DMS79 (cell line): ENCODE results near the gene LENG9.
"Not testable (repeated sequence)": the region's sequence is repeated elsewhere in the genome, so short reads cannot be mapped to it uniquely, and the experiment has no call there.

Experiments used
- DNase-seq: peaks from one replicate; lab custom pipeline; 2025; lab: John Stamatoyannopoulos, UW

Gene LENG9

DNA sequence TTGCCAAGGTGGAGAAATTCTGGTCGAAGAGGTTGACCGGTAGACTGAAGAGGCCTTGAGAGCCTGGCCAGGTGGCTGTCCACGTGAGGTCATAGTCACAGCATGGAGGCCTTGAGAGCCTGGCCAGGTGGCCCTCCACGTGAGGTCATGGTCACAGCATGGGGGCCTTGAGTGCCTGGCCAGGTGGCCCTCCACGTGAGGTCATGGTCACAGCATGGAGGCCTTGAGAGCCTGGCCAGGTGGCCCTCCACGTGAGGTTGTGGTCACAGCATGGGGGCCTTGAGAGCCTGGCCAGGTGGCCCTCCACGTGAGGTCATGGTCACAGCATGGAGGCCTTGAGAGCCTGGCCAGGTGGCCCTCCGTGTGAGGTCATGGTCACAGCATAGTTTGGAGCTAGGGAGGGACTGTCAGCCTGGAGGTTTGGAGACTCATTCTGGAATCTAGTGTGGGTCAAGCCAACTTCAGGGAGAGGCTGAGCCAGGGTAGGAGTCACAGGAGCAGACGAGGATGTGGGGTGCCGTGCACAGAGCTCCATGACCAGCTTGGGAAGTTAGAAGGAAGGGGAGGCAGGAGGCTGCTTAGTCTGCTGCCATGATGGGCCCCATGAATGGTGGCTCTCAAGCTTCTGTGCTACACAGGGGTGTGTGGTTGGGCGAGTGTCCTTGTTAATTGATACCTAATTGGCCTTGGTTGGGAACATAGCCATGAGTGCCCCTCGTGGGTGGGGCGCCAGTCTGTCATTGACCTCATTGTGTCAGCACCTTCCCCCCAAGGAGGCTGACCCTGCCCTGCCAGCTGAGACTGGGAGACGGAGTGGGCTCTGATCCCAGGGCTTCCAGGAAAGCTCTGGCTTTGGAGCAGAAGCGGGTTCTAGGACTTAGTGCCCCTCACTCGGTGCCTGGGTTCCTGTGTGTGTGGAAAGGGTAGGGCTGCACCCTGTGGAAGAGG is 4.0 kb downstream of the LENG9 start:
- no peak for DNase-seq

GRCh38 chr19:54458648-54459281 is 4.8 kb downstream of the LENG9 start:
- DNase-seq, result no peak

GRCh38 chr19:54457773-54458647 is 5.6 kb downstream of the LENG9 start:
- DNase-seq, result no peak

DNA sequence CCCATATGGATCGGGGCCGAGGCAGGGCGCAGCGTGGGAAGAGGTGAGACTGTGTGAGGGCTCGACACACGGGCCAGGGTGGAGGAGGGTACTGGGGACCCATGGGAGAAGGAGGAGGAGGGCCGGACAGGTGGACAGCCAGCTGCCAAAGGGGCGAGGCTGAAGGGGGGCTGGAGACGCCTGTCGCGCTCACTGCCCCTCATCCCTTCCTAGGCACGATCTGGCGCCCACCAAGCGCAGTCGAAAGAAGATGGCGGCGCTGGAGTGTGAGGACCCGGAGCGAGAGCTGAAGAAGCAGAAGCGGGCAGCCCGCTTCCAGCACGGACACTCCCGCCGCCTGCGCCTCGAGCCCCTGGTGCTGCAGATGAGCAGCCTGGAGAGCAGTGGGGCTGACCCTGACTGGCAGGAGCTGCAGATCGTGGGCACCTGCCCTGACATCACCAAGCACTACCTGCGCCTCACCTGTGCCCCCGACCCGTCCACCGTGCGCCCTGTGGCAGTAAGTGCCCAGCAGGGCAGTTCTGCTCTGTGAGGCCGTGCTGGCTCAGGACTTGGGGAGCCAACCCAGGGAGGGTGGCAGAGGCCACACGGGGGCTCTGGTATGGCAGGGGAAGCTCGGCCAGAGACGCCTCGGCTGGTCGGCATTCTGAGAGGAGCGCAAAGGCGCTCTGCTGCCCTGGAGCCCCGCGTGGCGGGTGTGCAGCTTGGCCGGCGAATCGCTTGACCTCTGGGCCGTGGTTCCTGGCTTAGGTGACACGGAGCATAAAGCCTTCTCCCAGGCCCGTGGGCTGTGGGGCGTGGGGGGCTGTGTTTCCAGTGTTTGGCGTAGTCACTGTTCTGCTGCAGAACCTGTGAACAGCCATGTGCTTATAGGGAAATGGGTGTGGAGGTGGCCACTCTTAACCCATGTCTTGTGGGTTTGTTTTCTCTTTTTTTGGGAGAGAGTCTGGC is 6.9 kb downstream of the LENG9 start:
- no peak for DNase-seq

GRCh38 chr19:54455786-54456422 is 7.7 kb downstream of the LENG9 start:
- no peak for DNase-seq

- no peak for DNase-seq
Observed at GRCh38 chr19:54454781-54455675, 8.6 kb downstream of the LENG9 start.

- DNase-seq, result no peak
Observed at GRCh38 chr19:54453921-54454780, 9.4 kb downstream of the LENG9 start.

DNA sequence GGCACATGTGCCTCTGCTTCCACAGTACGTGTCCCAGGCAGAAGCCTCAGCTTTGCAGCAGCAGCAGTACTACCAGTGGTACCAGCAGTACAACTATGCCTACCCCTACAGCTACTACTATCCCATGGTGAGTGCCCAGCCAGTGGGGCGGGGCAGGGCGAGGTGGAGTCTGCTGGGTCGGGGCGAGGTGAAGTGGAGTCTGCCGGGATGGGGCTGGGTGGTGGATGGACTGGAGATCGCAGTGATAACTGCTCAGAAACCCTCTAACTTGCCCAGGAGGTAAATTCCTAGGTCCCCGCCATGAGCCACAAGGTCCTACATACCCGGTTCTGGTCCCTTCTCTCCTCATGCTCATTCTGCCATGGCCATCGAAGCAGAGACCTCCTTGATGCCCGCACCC is 11.0 kb downstream of the LENG9 start:
- DNase-seq, result no peak

- no peak for DNase-seq
Observed at GRCh38 chr19:54451997-54452396, 11.6 kb downstream of the LENG9 start.

GRCh38 chr19:54451331-54451871 is 12.2 kb downstream of the LENG9 start:
- DNase-seq, result no peak

DNA sequence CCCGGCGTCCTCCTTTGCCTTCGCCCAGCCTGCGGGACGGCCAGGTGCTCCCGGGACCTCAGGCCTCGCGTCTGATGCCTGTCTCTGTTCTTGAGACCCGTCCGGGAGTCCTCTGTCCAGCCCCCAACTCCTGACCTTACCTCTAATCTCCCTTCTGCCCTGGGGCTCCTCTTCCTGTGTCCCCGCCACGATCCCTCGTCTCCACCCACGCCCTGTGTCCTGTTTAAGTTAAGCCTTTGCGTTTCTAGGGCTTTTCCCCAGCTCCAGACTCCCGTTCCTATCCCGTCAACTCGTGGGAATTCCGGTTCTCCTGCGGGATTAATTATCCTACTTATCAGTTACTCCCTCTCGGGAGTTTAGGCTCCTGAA is 13.9 kb downstream of the LENG9 start:
- DNase-seq, result no peak

GRCh38 chr19:54448774-54449700 is 14.5 kb downstream of the LENG9 start, which contains the start of gene LENG8:
TSS of gene LENG8 (plus strand) at chr19:54449199. CDS start at chr19:54451345, 2,146 bp downstream.
- peak; percentile 88 for DNase-seq

DNA sequence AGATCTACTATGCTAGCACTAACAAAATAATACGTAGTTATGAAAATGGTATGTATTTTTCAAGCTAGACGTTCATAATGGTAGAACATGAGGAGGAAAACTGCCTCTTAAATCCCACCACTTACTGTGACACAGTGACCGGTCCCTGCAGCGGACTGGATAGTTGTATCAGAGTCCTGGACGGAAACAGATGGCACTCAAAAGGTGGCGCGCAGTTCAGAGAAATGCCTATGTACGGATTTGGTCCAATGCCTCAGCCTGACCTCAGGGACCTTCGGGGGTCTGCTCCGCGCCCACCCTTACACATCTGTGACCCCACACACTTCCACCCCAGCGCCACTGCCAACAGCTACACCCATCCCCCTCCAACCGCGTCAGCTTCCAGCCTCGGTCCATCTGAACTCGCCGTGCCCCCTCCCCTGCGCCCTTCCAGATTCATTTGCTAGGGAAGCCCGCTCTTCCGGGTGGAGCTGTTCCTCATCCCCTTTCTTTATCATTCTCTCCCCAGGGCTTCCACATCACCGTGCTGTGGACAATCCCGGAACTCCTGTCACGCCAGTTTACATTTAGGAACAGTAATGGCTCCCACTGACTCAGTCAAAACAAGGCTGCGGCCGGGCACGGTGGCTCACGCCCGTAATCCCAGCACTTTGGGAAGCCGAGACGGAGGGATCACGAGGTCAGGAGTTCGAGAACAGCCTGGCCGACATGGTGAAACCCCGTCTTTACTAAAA is 15.4 kb downstream of the LENG9 start:
- DNase-seq, result no peak

GRCh38 chr19:54446349-54446748 is 17.2 kb downstream of the LENG9 start:
- not testable (repeated sequence) for DNase-seq

DNA sequence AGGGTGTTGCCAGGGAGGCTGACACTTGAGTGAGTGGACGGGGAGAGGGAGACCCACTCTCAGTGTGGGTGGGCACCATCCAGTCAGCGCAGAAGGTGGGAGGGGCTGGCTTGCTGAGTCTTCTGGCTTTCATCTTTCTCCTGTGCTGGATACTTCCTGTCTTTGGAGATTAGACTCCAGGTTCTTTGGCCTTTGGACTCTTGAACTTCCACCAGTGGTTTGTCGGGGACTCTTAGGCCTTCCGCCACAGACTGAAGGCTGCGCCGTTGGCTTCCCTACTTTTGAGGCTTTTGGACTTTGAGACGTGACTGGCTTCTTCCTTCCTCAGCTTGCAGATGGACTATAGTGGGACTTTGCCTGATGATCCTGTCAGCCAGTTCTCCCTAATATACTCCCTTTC is 18.8 kb downstream of the LENG9 start:
- DNase-seq, result no peak

DNA sequence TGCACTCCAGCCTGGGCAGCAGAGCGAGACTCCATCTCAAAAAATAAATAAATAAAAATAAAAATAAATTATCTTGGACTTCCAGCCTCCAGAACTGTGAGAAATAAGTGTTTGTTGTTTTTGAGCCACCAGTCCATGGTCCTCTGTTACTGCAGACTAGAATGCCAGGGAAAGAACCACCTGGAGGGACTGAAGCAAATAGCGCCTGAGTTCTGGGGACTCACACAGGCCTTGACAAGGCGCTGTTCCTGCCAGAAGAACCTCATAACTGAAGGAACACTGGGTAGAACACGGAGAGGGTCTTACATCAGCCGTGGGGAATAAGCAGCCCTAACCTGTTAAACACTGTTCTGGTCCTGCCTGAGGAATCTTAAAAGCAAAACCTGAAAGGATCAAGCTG is 22.9 kb downstream of the LENG9 start:
- no peak for DNase-seq
